CD4-positive, alpha-beta T cell (primary cell): ENCODE data around the gene RALGPS1. TPM values are rescaled to one million over a fixed set of nuclear protein-coding genes. Genes with fewer than 3 reads are reported as not detected.

Experiments
- ATAC-seq: fragments of 200-7000 bp; cut with Tn5 transposase; one replicate; pipeline ENCODE4 v1.10.0; 2022; ENCODE audit warnings: mild to moderate bottlenecking; ENCODE audit not compliant: poor library complexity
- CTCF ChIA-PET: fragments of 350-600 bp; sonication (Branson Sonifier 250); formaldehyde crosslinking; loops from one replicate; lab custom pipeline; 2021; ENCODE audit warnings: antibody characterized with exemption, inconsistent platforms; lab: Charles Lee
- POLR2A ChIA-PET: fragments of 350-600 bp; sonication (Branson Sonifier 250); formaldehyde crosslinking; loops from one replicate; lab custom pipeline; 2021; ENCODE audit warnings: antibody characterized with exemption, inconsistent platforms; lab: Charles Lee
- DNase-seq, 14 experiments: peaks; one replicate each; pipeline ENCODE4 v3.0.0-alpha.2; 2013 to 2020; ENCODE audit warnings: mixed read lengths in 2 of 14
- H3K27ac ChIP-seq, 2 donors: one replicate each; pipeline versions ENCODE4 v1.5.1 to v1.7.0; 2013; ENCODE audit warnings: low read length in 2 of 2, low read depth in 1 of 2, mild to moderate bottlenecking in 1 of 2
- H3K27me3 ChIP-seq, 2 experiments: 1 replicate in 1 of 2; 2 replicates in 1 of 2; pipeline versions ENCODE4 v1.6.1 to v1.7.0; 2013; ENCODE audit warnings: low read length in 2 of 2, control low read depth in 1 of 2, mild to moderate bottlenecking in 1 of 2, moderate library complexity in 1 of 2; ENCODE audit not compliant: insufficient read depth in 2 of 2, control insufficient read depth in 1 of 2
- H3K36me3 ChIP-seq: one replicate; pipeline ENCODE4 v1.6.1; 2013; ENCODE audit warnings: low read length, control low read depth; ENCODE audit not compliant: insufficient read depth
- H3K4me1 ChIP-seq: one replicate; pipeline ENCODE4 v1.6.1; 2013; ENCODE audit warnings: low read length, control low read depth; ENCODE audit not compliant: insufficient read depth
- H3K4me3 ChIP-seq: one replicate; pipeline ENCODE4 v1.5.1; 2013; ENCODE audit warnings: mild to moderate bottlenecking, low read length, moderate library complexity
- H3K9me3 ChIP-seq, 2 experiments: 1 replicate in 1 of 2; 2 replicates in 1 of 2; pipeline versions ENCODE4 v1.6.1 to v1.7.0; 2013; ENCODE audit warnings: low read length in 2 of 2, mild to moderate bottlenecking in 2 of 2, control low read depth in 1 of 2, moderate library complexity in 1 of 2; ENCODE audit not compliant: control insufficient read depth in 1 of 2, insufficient read depth in 1 of 2
- H3K27ac Mint-ChIP-seq: one replicate; pipeline ENCODE4 v1.8.0; 2020; ENCODE audit warnings: mixed read lengths
- H3K27me3 Mint-ChIP-seq: one replicate; pipeline ENCODE4 v1.8.0; 2021; ENCODE audit warnings: mixed read lengths
- H3K36me3 Mint-ChIP-seq: one replicate; pipeline ENCODE4 v1.8.0; 2021; ENCODE audit warnings: low read depth, mixed read lengths
- H3K4me1 Mint-ChIP-seq: one replicate; pipeline ENCODE4 v1.8.0; 2021; ENCODE audit warnings: low read depth, mixed read lengths
- H3K4me3 Mint-ChIP-seq: one replicate; pipeline ENCODE4 v1.8.0; 2020; ENCODE audit warnings: mild to moderate bottlenecking, mixed read lengths
- H3K9me3 Mint-ChIP-seq: one replicate; pipeline ENCODE4 v1.8.0; 2020; ENCODE audit warnings: mixed read lengths
- CTCF ChIP-seq: fragments of 200-600 bp; IDR thresholded peaks from one replicate; pipeline ENCODE4 v1.8.0; 2022; ENCODE audit warnings: antibody characterized with exemption, mild to moderate bottlenecking
- intact Hi-C, 2 experiments: fragments of 100-400 bp; cut with DNase I in 1 of 2; cut with micrococcal nuclease in 1 of 2; formaldehyde crosslinking; loops; one replicate each; pipeline versions ENCODE4 v1.15.1 to v1.9.0; 2023 to 2025; cut with DNase I, micrococcal nuclease
- total RNA-seq, 174 experiments: library from RNA in 2 of 174; stranded (reverse) in 2 of 174; gene quantifications; one replicate each; pipeline ENCODE4 v1.2.3 and lab custom pipeline; 2021 to 2026

RALGPS1 gene
- total RNA-seq, 2 experiments from 2014 or later, result 5.8 to 6.3 TPM

- TF ChIP-seq CTCF, result no peak
- Mint-ChIP-seq H3K4me3 (no peak overlapping the region), H3K36me3 (no peaks in the 10 kb centered on the region), H3K27me3 (no peaks in the 10 kb centered on the region), H3K4me1 (no peaks in the 10 kb centered on the region), H3K27ac (no peak overlapping the region), H3K9me3 (no peaks in the 10 kb centered on the region)
- POLR2A ChIA-PET, result no interaction called here
- H3K27me3 ChIP-seq, result no peaks in the 10 kb centered on the region
- CTCF ChIA-PET, result no interaction called here
- intact Hi-C loops, result no loop called here
- ATAC-seq (no peak), DNase-seq (no peak)
- H3K4me3 ChIP-seq, result no peak overlapping the region
- H3K27ac ChIP-seq, result no peak overlapping the region
- no peaks in the 10 kb centered on the region for H3K36me3 ChIP-seq
- H3K9me3 ChIP-seq, result no peaks in the 10 kb centered on the region
- H3K4me1 ChIP-seq, result no peaks in the 10 kb centered on the region
Measured at GRCh38 chr9:127105805-127106465, 191.4 kb downstream of the RALGPS1 start.

DNA sequence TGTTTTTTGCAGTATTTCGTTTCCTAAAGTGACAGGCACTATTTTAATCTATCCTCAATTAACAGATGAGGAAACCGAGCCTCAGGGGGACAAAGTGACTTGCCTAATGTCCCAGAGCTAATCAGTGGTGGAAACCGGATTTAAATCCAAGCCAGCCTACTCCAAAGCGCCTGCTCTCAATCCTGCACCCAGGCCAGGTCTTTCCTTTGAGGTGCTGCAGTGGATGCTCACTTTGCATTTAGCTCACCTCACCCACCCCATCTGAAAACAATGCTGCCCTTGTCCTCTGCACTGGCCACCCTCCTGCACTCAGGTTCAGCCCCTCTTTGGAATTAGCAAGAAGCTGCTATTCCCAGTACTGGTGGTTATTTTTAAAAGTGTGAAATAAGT lies 191.9 kb downstream of the RALGPS1 start:
- CTCF ChIA-PET, result no interaction called here
- Histone ChIP-seq H3K27me3 (no peaks in the 10 kb centered on the region), H3K4me3 (no peak overlapping the region), H3K4me1 (no peaks in the 10 kb centered on the region), H3K27ac (no peak overlapping the region), H3K9me3 (no peaks in the 10 kb centered on the region), H3K36me3 (no peaks in the 10 kb centered on the region)
- Mint-ChIP-seq H3K4me1 (no peaks in the 10 kb centered on the region), H3K36me3 (no peaks in the 10 kb centered on the region), H3K27ac (no peak overlapping the region), H3K9me3 (no peaks in the 10 kb centered on the region), H3K27me3 (no peaks in the 10 kb centered on the region), H3K4me3 (no peak overlapping the region)
- DNase-seq (no peak), ATAC-seq (no peak)
- POLR2A ChIA-PET, result no interaction called here
- TF ChIP-seq CTCF, result no peak
- intact Hi-C loops, result no loop called here

DNA sequence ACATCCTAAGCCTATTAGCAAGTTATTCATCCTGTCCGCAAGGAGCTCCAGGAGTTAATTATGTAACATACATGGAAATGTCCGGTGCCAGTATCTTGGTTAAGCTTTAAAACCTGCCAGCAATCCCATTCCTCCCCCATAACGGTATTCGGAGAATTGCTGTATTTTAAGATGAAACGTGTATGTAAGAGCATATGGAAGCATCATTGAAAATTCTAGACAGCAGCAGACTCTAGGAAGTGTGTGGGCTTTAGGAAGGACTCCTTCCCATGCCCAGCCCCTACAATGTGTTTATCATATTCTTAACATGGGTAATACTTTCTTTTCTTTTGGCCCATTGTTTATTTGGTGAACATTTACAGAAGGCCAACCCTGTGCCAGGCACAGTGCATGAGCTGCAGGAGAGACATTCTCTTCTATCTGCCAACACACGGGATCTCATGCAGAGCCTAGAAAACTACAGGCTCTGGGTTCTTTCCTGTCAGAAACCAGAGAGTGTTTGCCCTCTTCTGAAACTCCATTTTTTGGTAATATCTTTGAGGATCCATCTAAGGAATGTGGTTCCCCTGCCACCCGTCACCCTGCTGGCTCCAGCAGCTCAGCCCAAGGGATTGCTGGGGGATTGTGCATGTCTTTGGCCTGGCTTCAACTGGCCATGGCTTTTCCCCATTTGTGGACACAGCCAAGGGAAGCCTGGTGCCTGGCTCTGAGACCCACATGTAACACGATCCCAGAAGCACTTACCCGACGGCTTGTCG lies 192.8 kb downstream of the RALGPS1 start:
- DNase-seq, result no peak
- CTCF ChIA-PET, result no interaction called here
- Mint-ChIP-seq H3K9me3 (no peaks in the 10 kb centered on the region), H3K36me3 (no peaks in the 10 kb centered on the region), H3K27ac (no peak overlapping the region), H3K27me3 (no peaks in the 10 kb centered on the region), H3K4me3 (no peak overlapping the region), H3K4me1 (no peaks in the 10 kb centered on the region)
- no peak overlapping the region for H3K4me3 ChIP-seq
- no peaks in the 10 kb centered on the region for H3K4me1 ChIP-seq
- H3K27me3 ChIP-seq, result no peaks in the 10 kb centered on the region
- no peak for ATAC-seq
- POLR2A ChIA-PET, result no interaction called here
- no peak overlapping the region for H3K27ac ChIP-seq
- intact Hi-C loops, result no loop called here
- no peaks in the 10 kb centered on the region for H3K36me3 ChIP-seq
- TF ChIP-seq CTCF, result no peak
- no peaks in the 10 kb centered on the region for H3K9me3 ChIP-seq
